ENCODE measurements around the gene HSDL1.

The HSDL1 gene

GRCh38 chr16:84175350-84176081, 30.5 kb upstream of the HSDL1 start:
- peak; percentile 12 for DNase-seq (ENCODE audit: extremely low read depth, low read depth)
- TF ChIP-seq CTCF (IDR thresholded peaks at IDR 0.05; ENCODE audit: low read depth, low read length), result peak; percentile 81

DNA sequence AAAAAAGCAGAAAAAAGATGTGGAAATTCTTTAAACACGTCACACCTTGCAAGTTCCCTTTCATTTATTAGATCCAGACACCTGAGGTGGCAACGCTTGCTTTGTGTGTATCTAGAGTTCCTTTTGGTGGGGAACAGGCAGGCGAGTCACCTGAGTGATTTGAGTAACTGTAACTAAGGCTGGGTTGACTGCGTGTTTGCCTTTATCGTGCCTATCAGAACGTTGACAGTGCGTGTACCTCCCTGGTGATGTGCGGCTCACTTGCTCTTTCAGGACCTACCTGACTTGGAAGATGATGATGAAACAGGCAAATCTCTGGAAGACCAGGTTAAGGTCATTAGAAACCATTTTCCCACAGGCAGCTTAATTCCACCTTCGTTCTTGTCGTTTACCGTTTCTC, 29.4 kb upstream of the HSDL1 start:
- no peak for DNase-seq (ENCODE audit: extremely low read depth, low read depth)
- TF ChIP-seq CTCF (IDR thresholded peaks at IDR 0.05; ENCODE audit: low read depth, low read length), result no peak

- no peak for DNase-seq (ENCODE audit: extremely low read depth, low read depth)
- no peak for TF ChIP-seq CTCF (IDR thresholded peaks at IDR 0.05; ENCODE audit: low read depth, low read length)
These were observed 24.9 kb upstream of the HSDL1 start for GRCh38 chr16:84169765-84170310.

GRCh38 chr16:84166796-84167695, 22.1 kb upstream of the HSDL1 start:
- no peak for DNase-seq (ENCODE audit: extremely low read depth, low read depth)
- TF ChIP-seq CTCF (IDR thresholded peaks at IDR 0.05; ENCODE audit: low read depth, low read length), result no peak

GRCh38 chr16:84165746-84166145, 20.8 kb upstream of the HSDL1 start:
- DNase-seq (ENCODE audit: extremely low read depth, low read depth), result no peak
- no peak for TF ChIP-seq CTCF (IDR thresholded peaks at IDR 0.05; ENCODE audit: low read depth, low read length)

GRCh38 chr16:84161801-84162200, 16.8 kb upstream of the HSDL1 start:
- no peak for TF ChIP-seq CTCF (IDR thresholded peaks at IDR 0.05; ENCODE audit: low read depth, low read length)
- no peak for DNase-seq (ENCODE audit: extremely low read depth, low read depth)

DNA sequence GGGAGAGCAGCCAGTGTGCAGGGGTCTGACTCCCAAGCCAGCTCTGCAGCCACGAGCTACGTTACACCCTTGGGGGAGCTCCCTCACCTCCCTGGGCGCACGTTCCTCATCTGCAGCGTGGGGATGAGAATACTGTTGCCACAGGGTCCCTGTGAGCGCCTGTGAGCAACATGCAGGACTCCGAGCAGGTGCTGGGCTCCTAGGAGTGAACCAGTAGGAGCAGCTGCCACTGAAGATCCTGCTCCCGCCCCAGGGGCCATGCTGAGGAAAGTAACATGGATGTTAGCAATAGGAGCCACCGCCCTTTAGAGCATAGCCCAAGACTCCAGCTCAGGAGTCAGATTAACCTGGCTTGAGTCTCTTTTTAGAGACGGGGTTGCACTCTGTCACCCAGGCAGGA, 16.1 kb upstream of the HSDL1 start:
- DNase-seq (ENCODE audit: extremely low read depth, low read depth), result no peak
- TF ChIP-seq CTCF (IDR thresholded peaks at IDR 0.05; ENCODE audit: low read depth, low read length), result no peak

Data from AG09319 (cell line).